Heart right ventricle (tissue), 16 donors: ENCODE measurements around the gene POLN. TPM values are rescaled to one million over a fixed set of nuclear protein-coding genes. Genes with fewer than 3 reads are reported as not detected.

Experiments
- ATAC-seq, 8 donors: fragments of 200-7000 bp; cut with Tn5 transposase; one replicate each; pipeline ENCODE4 v1.9.1; 2020; ENCODE audit warnings: mild to moderate bottlenecking in 8 of 8, moderate library complexity in 8 of 8, moderate number of reproducible peaks in 1 of 8
- DNase-seq, 2 donors: peaks; one replicate each; pipeline ENCODE4 v3.0.0-alpha.2; 2020
- H3K27ac ChIP-seq, 10 donors: fragments of 200-600 bp; sonication (generic) in 2 of 10; one replicate each; pipeline versions ENCODE4 v1.5.0 to v1.8.0; 2020 to 2022; ENCODE audit warnings: mild to moderate bottlenecking in 3 of 10
- H3K27me3 ChIP-seq, 7 donors: fragments of 200-600 bp; one replicate each; pipeline ENCODE4 v1.8.0; 2021 to 2022; ENCODE audit warnings: mild to moderate bottlenecking in 2 of 7
- H3K36me3 ChIP-seq, 9 donors: fragments of 200-600 bp; sonication (generic) in 1 of 9; one replicate each; pipeline versions ENCODE4 v1.5.0 to v1.8.0; 2020 to 2022; ENCODE audit warnings: mild to moderate bottlenecking in 2 of 9
- H3K4me1 ChIP-seq, 9 donors: fragments of 200-600 bp; sonication (generic) in 1 of 9; one replicate each; pipeline versions ENCODE4 v1.5.0 to v1.8.0; 2020 to 2022; ENCODE audit warnings: mild to moderate bottlenecking in 4 of 9
- H3K4me3 ChIP-seq, 10 donors: fragments of 200-600 bp; sonication (generic) in 2 of 10; one replicate each; pipeline versions ENCODE4 v1.5.0 to v1.8.0; 2020 to 2022; ENCODE audit warnings: mild to moderate bottlenecking in 7 of 10, moderate library complexity in 2 of 10
- H3K9me3 ChIP-seq, 11 donors: fragments of 200-600 bp in 10 of 11; sonication (generic) in 2 of 11; one replicate each; pipeline versions ENCODE4 v1.5.0 to v1.8.0; 2013 to 2022; ENCODE audit warnings: mild to moderate bottlenecking in 2 of 11, control low read depth in 1 of 11, moderate library complexity in 1 of 11
- WGBS, 2 donors: extraction: QIAGEN DNeasy Blood & Tissue Kit; methylation state at CpG; one replicate each; pipeline ENCODE4 v1.1.7; 2013; ENCODE audit warnings: inconsistent platforms in 1 of 2; 5-methylcytosine and 5-hydroxymethylcytosine counted together
- intact Hi-C, 10 donors: fragments of 100-400 bp; cut with DNase I; formaldehyde crosslinking; loops; one replicate each; pipeline versions ENCODE4 v1.11.1 to v1.14.2; 2022
- polyA plus RNA-seq, 2 donors: library from polyadenylated mRNA; stranded (reverse); fragments of 200-250 nt; gene quantifications; one replicate each; pipeline ENCODE4 v1.2.3, GENCODE V29; 2013
- total RNA-seq, 10 donors: library from RNA; stranded (reverse); fragmentation: NEBNext Ultra II Directional in 3 of 10; extraction: Animal tissue kit (Norgen Biotek cat#: 25700) in 3 of 10; gene quantifications; one replicate each; pipeline versions ENCODE4 v1.2.1 to v1.2.4, GENCODE V29; 2021 to 2023
- TF ChIP-seq, protein P1 (sequence below), 9 donors: fragments of 200-600 bp; sonication (generic) in 2 of 9; IDR thresholded peaks; one replicate each; pipeline versions ENCODE4 v1.5.0 to v1.8.0; 2021 to 2022; ENCODE audit warnings: antibody characterized with exemption in 9 of 9, mild to moderate bottlenecking in 5 of 9, moderate library complexity in 1 of 9
- donor health status: Arrhythmogenic right ventricular cardiomyopathy.
- donor health status: ischemic (EF 13 %, LVEDD 7.1; RV severe dilation, severe dysfunction).
- donor health status: healthy with polysubstance abuse.
- donor health status: DM: no; HTN: yes; CAD: no.
- donor health status: DM: no; HTN: no; CAD: no.
- donor health status: ischemic (EF 25% LVEDD 6.9; RV normal size, moderate dysfunction).
- donor health status: ischemic (EF 25% LVEDD 5.7; RV mildly dilated, moderate dysfunction).
- donor health status: healthy.
- donor health status: DM: yes; HTN: yes; CAD: no.
- donor health status: Ischemic cardiomyopathy.
- donor health status: ischemic (EF 35%, LVEDD 5.7; RV mildly dilated, moderate dysfunction).
- donor health status: nonischemic (EF 11% LVEDD 7.7; RV severe dilation, severe dysfunction).
- donor health status: DM: yes; HTN: yes; CAD: no.
- donor health status: PGD.
- donor health status: ischemic (EF 29% LVEDD 5.4; RV normal size, mild dysfunction).
- donor health status: nonischemic (EF 23%, LVEDD 6.1; RV moderate dilation, normal function).

The POLN gene
- total and polyA plus RNA-seq, 12 donors, result 0.97 to 3.1 (median 2.1) TPM

DNA sequence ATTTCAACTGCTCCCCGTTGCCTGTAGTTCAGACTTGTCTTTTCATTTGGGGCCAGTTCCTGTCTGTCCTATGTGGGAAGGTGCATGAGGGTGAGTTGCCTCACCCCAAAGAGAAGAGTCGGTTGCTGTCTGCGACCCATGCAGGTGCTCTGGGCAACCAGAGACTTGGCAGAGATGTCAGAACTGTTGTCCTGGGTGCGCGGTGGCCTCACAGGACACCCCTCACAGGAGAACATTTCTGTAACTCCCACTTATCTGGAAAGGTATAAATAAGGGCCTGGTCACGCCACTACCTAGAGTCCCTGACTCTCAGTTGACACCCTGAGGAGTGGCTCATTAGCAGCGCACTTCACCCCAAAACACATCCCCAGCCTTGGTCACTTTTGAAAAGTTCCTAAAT, 192.5 kb downstream of the POLN start:
- Histone ChIP-seq H3K4me1 (no peaks in the 10 kb centered on the region), H3K4me3 (no peak overlapping the region), H3K27ac (no peak overlapping the region), H3K9me3 (peaks cover 0 to 4% (median 0%) of the 10 kb centered on the region in 11 donors), H3K36me3 (no peaks in the 10 kb centered on the region), H3K27me3 (peaks cover 0 to 76% (median 64%) of the 10 kb centered on the region in 7 donors)
- no peak for DNase-seq
- TF ChIP-seq, protein P1, sequence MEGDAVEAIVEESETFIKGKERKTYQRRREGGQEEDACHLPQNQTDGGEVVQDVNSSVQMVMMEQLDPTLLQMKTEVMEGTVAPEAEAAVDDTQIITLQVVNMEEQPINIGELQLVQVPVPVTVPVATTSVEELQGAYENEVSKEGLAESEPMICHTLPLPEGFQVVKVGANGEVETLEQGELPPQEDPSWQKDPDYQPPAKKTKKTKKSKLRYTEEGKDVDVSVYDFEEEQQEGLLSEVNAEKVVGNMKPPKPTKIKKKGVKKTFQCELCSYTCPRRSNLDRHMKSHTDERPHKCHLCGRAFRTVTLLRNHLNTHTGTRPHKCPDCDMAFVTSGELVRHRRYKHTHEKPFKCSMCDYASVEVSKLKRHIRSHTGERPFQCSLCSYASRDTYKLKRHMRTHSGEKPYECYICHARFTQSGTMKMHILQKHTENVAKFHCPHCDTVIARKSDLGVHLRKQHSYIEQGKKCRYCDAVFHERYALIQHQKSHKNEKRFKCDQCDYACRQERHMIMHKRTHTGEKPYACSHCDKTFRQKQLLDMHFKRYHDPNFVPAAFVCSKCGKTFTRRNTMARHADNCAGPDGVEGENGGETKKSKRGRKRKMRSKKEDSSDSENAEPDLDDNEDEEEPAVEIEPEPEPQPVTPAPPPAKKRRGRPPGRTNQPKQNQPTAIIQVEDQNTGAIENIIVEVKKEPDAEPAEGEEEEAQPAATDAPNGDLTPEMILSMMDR (IDR thresholded peaks at IDR 0.05), result no peak
- no peak for ATAC-seq
- intact Hi-C loops, result no loop called here
- 92 to 93% methylated on average over 7 of the region's 7 CpGs for WGBS, 2 donors

GRCh38 chr4:2048831-2049230, 193.1 kb downstream of the POLN start:
- no peaks in the 10 kb centered on the region for H3K36me3 ChIP-seq
- peaks cover 0 to 75% (median 63%) of the 10 kb centered on the region in 7 donors for H3K27me3 ChIP-seq
- TF ChIP-seq, protein P1 (IDR thresholded peaks at IDR 0.05), result no peak
- no peak overlapping the region for H3K27ac ChIP-seq
- no peak for DNase-seq
- WGBS, 2 donors, result 90 to 95% methylated on average over 8 of the region's 8 CpGs
- ATAC-seq, result no peak
- H3K4me3 ChIP-seq, result no peak overlapping the region
- peaks cover 0 to 4% (median 0%) of the 10 kb centered on the region in 11 donors for H3K9me3 ChIP-seq
- H3K4me1 ChIP-seq, result no peaks in the 10 kb centered on the region
- intact Hi-C loops, result no loop called here

- H3K36me3 ChIP-seq, result no peaks in the 10 kb centered on the region
- no peak overlapping the region for H3K27ac ChIP-seq
- H3K4me1 ChIP-seq, result no peaks in the 10 kb centered on the region
- peaks cover 0 to 74% (median 61%) of the 10 kb centered on the region in 7 donors for H3K27me3 ChIP-seq
- no peak for ATAC-seq
- peaks cover 0 to 4% (median 0%) of the 10 kb centered on the region in 11 donors for H3K9me3 ChIP-seq
- TF ChIP-seq, protein P1 (IDR thresholded peaks at IDR 0.05), result no peak
- intact Hi-C loops, result no loop called here
- DNase-seq, result no peak
- H3K4me3 ChIP-seq, result no peak overlapping the region
- 82 to 91% methylated on average over 25 of the region's 25 CpGs for WGBS, 2 donors
Observed at GRCh38 chr4:2047781-2048581, 193.9 kb downstream of the POLN start.

- peaks cover 0 to 4% (median 0%) of the 10 kb centered on the region in 11 donors for H3K9me3 ChIP-seq
- H3K4me3 ChIP-seq, result no peak overlapping the region
- H3K36me3 ChIP-seq, result no peaks in the 10 kb centered on the region
- H3K27ac ChIP-seq, result no peak overlapping the region
- H3K4me1 ChIP-seq, result peaks cover 0 to 7% (median 5%) of the 10 kb centered on the region in 9 donors
- DNase-seq (no peak), ATAC-seq (no peak)
- intact Hi-C loops, result no loop called here
- TF ChIP-seq, protein P1 (IDR thresholded peaks at IDR 0.05), result no peak
- WGBS, 2 donors, result 38 to 39% methylated on average over 55 to 57 of the region's 57 CpGs
- peaks cover 4 to 74% (median 60%) of the 10 kb centered on the region in 7 donors for H3K27me3 ChIP-seq
Observed at GRCh38 chr4:2047031-2047660, 194.8 kb downstream of the POLN start.
